Left lung (tissue), 10 donors: ENCODE results near the gene RSRC1. TPM values are rescaled to one million over a fixed set of nuclear protein-coding genes. Genes with fewer than 3 reads are reported as not detected.

Experiments used
- ATAC-seq: fragments of 200-7000 bp; cut with Tn5 transposase; one replicate; pipeline ENCODE4 v1.9.1; 2020; ENCODE audit warnings: moderate library complexity
- DNase-seq, 4 donors: peaks; one replicate each; pipeline ENCODE4 v3.0.0-alpha.2; 2013 to 2020
- H3K27ac ChIP-seq, 2 donors: fragments of 200-600 bp; sonication (generic) in 1 of 2; one replicate each; pipeline versions ENCODE4 v1.5.0 to v1.8.0; 2020 to 2021
- H3K27me3 ChIP-seq, 2 donors: fragments of 200-600 bp; sonication (generic) in 1 of 2; one replicate each; pipeline versions ENCODE4 v1.5.0 to v1.8.0; 2020 to 2021
- H3K36me3 ChIP-seq, 2 donors: fragments of 200-600 bp; sonication (generic) in 1 of 2; one replicate each; pipeline versions ENCODE4 v1.5.0 to v1.8.0; 2020 to 2021
- H3K4me1 ChIP-seq, 2 donors: fragments of 200-600 bp; one replicate each; pipeline ENCODE4 v1.8.0; 2021
- H3K4me3 ChIP-seq, 2 donors: fragments of 200-600 bp; sonication (generic) in 1 of 2; one replicate each; pipeline versions ENCODE4 v1.5.0 to v1.8.0; 2020 to 2021; ENCODE audit warnings: mild to moderate bottlenecking in 1 of 2
- H3K9me3 ChIP-seq, 2 donors: fragments of 200-600 bp; sonication (generic) in 1 of 2; one replicate each; pipeline versions ENCODE4 v1.5.0 to v1.8.0; 2020 to 2021
- intact Hi-C, 2 donors: fragments of 100-400 bp; cut with DNase I; formaldehyde crosslinking; loops; one replicate each; pipeline versions ENCODE4 v1.11.2 to v1.14.2; 2022
- polyA plus RNA-seq, 6 donors: library from polyadenylated mRNA; unstranded; fragments of 120-200 nt; gene quantifications; one replicate each; pipeline ENCODE4 v1.2.1, GENCODE V29; 2013; ENCODE audit not compliant: insufficient read length in 6 of 6
- total RNA-seq, 2 donors: library from RNA; stranded (reverse); fragmentation: NEBNext Ultra II Directional; extraction: Animal tissue kit (Norgen Biotek cat#: 25700); gene quantifications; one replicate each; pipeline ENCODE4 v1.2.1, GENCODE V29; 2021
- TF ChIP-seq, protein P1 (sequence below), 2 donors: fragments of 200-600 bp; sonication (generic) in 1 of 2; IDR thresholded peaks; one replicate each; pipeline versions ENCODE4 v1.5.0 to v1.8.0; 2021; ENCODE audit warnings: antibody characterized with exemption in 2 of 2
- donor health status: DM: no; HTN: yes; CAD: no.
- donor health status: DM: no; HTN: no; CAD: no.

Gene RSRC1
- total and polyA plus RNA-seq, 8 donors, result 23.7 to 30.7 (median 27.6) TPM

DNA sequence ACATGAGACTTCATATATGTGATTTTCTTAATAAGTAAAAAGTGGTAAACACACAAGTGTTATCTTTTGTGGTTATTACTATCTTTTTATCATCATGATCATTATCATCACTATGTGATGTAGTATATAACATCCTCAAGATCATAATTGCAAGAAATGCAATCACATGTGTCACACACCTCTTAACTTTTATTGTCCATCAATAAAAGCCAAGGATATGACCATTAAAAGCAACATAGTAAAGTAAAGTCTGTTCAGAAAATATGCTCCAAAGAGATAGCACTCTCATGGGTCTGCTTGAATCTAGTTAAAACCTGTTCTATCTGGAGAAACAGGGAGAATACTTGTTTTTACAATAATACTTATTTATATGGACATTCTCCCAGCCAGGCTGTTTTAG lies 308.1 kb downstream of the RSRC1 start:
- no peak overlapping the region for H3K4me3 ChIP-seq
- no peak overlapping the region for H3K27ac ChIP-seq
- ATAC-seq, result no peak
- no peak for DNase-seq
- no peaks in the 10 kb centered on the region for H3K9me3 ChIP-seq
- TF ChIP-seq, protein P1, sequence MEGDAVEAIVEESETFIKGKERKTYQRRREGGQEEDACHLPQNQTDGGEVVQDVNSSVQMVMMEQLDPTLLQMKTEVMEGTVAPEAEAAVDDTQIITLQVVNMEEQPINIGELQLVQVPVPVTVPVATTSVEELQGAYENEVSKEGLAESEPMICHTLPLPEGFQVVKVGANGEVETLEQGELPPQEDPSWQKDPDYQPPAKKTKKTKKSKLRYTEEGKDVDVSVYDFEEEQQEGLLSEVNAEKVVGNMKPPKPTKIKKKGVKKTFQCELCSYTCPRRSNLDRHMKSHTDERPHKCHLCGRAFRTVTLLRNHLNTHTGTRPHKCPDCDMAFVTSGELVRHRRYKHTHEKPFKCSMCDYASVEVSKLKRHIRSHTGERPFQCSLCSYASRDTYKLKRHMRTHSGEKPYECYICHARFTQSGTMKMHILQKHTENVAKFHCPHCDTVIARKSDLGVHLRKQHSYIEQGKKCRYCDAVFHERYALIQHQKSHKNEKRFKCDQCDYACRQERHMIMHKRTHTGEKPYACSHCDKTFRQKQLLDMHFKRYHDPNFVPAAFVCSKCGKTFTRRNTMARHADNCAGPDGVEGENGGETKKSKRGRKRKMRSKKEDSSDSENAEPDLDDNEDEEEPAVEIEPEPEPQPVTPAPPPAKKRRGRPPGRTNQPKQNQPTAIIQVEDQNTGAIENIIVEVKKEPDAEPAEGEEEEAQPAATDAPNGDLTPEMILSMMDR (IDR thresholded peaks at IDR 0.05), result no peak
- no peaks in the 10 kb centered on the region for H3K36me3 ChIP-seq
- H3K4me1 ChIP-seq, result no peaks in the 10 kb centered on the region
- intact Hi-C loops, result no loop called here
- no peaks in the 10 kb centered on the region for H3K27me3 ChIP-seq

DNA sequence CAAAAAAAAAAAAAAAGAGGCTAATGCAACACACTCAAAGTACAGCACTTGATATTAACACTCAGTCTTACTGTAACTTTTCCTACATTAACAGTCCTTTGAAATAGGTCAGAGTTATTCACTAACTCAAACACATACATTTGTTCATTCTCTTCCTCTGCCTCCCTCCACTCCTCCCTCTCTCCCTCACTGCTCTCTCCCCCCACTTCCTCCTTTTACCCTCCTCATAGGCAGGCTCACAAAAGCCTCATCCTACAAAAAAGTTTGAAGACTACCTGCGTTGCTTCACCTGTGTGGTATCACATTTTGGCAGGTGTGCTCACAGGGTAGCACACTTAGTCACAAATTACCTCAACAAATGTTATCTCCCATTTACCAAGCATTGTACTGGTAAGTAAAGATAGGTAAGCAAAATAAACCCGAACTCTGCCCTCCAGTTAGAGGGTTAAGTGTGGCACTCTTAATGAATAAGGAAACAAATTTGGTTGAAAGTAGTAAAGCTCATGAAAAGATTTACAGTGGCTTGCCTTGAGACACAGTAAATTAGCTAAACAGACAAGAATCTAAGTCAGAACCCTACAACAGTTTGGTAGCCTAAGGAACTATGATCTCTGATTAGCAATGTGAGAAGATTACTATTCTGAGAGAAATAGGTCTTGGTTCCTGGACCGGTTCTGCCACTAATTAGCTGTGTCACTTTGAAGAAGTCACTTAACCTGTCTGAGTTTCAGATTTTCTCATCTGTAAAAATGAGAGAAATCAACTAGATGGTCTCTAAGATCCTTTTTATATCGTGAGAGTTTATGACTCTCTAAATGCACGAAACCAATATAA lies 310.1 kb downstream of the RSRC1 start:
- intact Hi-C loops, result no loop called here
- ATAC-seq (no peak), DNase-seq (no peak)
- TF ChIP-seq, protein P1 (IDR thresholded peaks at IDR 0.05), result no peak
- Histone ChIP-seq H3K36me3 (no peaks in the 10 kb centered on the region), H3K27ac (no peak overlapping the region), H3K9me3 (no peaks in the 10 kb centered on the region), H3K4me3 (no peak overlapping the region), H3K27me3 (no peaks in the 10 kb centered on the region), H3K4me1 (no peaks in the 10 kb centered on the region)

DNA sequence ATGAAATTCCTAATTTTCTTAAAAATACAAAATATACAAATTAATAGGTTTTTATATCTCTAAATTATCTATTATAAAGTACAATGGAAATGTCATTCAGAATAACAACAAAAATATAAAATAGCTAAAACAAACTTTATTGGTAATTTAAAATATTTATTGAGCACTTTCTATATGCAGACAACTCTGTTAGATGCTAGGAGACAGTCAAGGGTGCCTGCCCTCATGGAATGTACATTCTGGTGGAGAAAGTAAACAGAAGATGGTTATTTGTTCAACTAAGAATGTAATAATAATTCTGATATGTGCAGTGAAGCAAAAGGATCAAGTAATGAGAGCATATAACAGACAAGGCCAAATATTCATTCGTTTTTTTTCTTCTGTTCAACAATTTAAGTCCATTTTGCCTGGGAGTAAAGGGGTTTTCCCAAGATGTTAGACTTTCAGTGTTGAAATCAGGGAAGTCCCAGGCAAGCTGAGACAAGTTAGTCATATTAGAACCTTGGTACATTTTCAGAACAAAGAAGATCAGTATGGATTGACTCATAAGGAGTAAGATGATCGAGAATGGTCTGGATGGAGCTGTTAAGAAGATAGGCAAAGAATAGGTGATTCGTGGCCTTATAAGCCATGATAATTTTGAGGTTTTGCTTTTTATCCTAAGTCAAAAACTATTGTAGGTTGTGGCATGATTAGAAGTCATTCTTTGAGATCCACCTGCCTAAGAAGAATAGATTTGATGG lies 310.9 kb downstream of the RSRC1 start:
- DNase-seq (no peak), ATAC-seq (no peak)
- Histone ChIP-seq H3K4me1 (no peaks in the 10 kb centered on the region), H3K9me3 (no peaks in the 10 kb centered on the region), H3K27ac (no peak overlapping the region), H3K4me3 (no peak overlapping the region), H3K27me3 (no peaks in the 10 kb centered on the region), H3K36me3 (no peaks in the 10 kb centered on the region)
- TF ChIP-seq, protein P1 (IDR thresholded peaks at IDR 0.05), result no peak
- intact Hi-C loops, result no loop called here

DNA sequence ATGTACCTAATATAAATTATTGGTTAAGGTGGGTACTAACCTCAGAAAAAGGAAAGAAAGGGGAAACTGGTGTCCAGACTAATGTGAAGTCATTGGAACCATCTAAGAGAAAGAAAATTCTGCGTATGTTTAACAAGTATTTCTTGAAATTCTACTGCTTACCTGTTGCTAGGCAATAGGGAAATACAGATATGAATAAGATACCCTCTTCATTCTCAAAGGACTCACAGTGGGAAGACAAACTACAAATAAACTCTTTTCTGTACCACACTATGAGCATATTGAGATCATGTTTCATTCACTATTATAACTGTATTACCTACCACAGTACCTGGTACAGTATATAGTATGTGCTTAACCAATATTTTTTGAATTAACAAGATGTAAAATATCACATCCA lies 320.6 kb downstream of the RSRC1 start:
- H3K36me3 ChIP-seq, result no peaks in the 10 kb centered on the region
- ATAC-seq, result no peak
- H3K9me3 ChIP-seq, result no peaks in the 10 kb centered on the region
- no peaks in the 10 kb centered on the region for H3K27me3 ChIP-seq
- DNase-seq, result no peak
- H3K27ac ChIP-seq, result no peak overlapping the region
- no peaks in the 10 kb centered on the region for H3K4me1 ChIP-seq
- no peak overlapping the region for H3K4me3 ChIP-seq
- TF ChIP-seq, protein P1 (IDR thresholded peaks at IDR 0.05), result no peak
- intact Hi-C loops, result loop anchor here in 1 of 2 donors (10.0 kb wide), 1 partner anchor 816 kb away; no protein-coding TSS in a partner anchor

DNA sequence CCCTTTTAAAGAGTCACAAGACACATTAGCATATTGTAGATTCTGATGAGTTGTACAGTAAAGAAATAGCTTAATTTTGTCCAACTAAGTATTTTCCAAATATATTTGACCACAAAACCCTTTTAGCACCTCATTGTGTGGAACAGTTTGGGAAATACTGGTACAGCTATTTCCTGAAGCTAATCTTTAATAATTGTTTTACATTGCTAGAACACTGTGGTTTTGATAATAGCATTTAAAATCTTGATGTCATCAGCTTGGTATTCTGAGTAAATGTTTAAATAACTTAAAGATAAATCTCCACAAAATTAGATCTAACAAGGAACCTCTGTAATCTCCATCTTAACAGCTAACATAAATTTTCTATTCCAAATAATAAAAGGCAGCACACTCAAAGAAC lies 321.1 kb downstream of the RSRC1 start:
- Histone ChIP-seq H3K36me3 (no peaks in the 10 kb centered on the region), H3K27me3 (no peaks in the 10 kb centered on the region), H3K4me3 (no peak overlapping the region), H3K4me1 (no peaks in the 10 kb centered on the region), H3K27ac (no peak overlapping the region), H3K9me3 (no peaks in the 10 kb centered on the region)
- intact Hi-C loops, result loop anchor here in 1 of 2 donors (10.0 kb wide), 1 partner anchor 816 kb away; no protein-coding TSS in a partner anchor
- ATAC-seq (no peak), DNase-seq (no peak)
- TF ChIP-seq, protein P1 (IDR thresholded peaks at IDR 0.05), result no peak
